Osteocyte (in vitro differentiated cells): ENCODE measurements around the gene SIDT2. TPM values are rescaled to one million over a fixed set of nuclear protein-coding genes. Genes with fewer than 3 reads are reported as not detected.
A peak's percentile ranks its signal among the peaks of the same experiment; 100 is the strongest.

Source experiments
- DNase-seq: peaks from one replicate; pipeline ENCODE4 v3.0.0; 2021; ENCODE audit warnings: mixed read lengths; ENCODE audit not compliant: unreplicated experiment; ENCODE audit errors: extremely low spot score
- H3K27ac Mint-ChIP-seq: one replicate; pipeline ENCODE4 v1.8.0; 2021; ENCODE audit warnings: mild to moderate bottlenecking, mixed read lengths; ENCODE audit not compliant: unreplicated experiment
- H3K27me3 Mint-ChIP-seq: one replicate; pipeline ENCODE4 v1.8.0; 2021; ENCODE audit warnings: mixed read lengths; ENCODE audit not compliant: unreplicated experiment
- H3K36me3 Mint-ChIP-seq: one replicate; pipeline ENCODE4 v1.8.0; 2021; ENCODE audit warnings: mixed read lengths; ENCODE audit not compliant: unreplicated experiment
- H3K4me1 Mint-ChIP-seq: one replicate; pipeline ENCODE4 v1.8.0; 2021; ENCODE audit warnings: mixed read lengths; ENCODE audit not compliant: unreplicated experiment
- H3K4me3 Mint-ChIP-seq: one replicate; pipeline ENCODE4 v1.8.0; 2021; ENCODE audit warnings: mild to moderate bottlenecking, moderate library complexity, mixed read lengths; ENCODE audit not compliant: unreplicated experiment
- H3K9me3 Mint-ChIP-seq: one replicate; pipeline ENCODE4 v1.8.0; 2021; ENCODE audit warnings: mixed read lengths; ENCODE audit not compliant: unreplicated experiment
- CTCF ChIP-seq: fragments of 200-600 bp; sonication (generic); IDR thresholded peaks from 2 replicates; pipeline ENCODE4 v1.5.0; 2021; ENCODE audit warnings: antibody characterized with exemption, mild to moderate bottlenecking, moderate library complexity
- total RNA-seq: library from RNA; stranded (reverse); gene quantifications from 2 replicates; pipeline ENCODE4 v1.2.1, GENCODE V29; 2021

Gene SIDT2
- total RNA-seq, 1 donor from 2014 or later = 67.3 TPM

GRCh38 chr11:117218133-117218915 lies 39.8 kb downstream of the SIDT2 start:
- Mint-ChIP-seq H3K36me3 (peaks cover 31% of the 10 kb centered on the region), H3K27ac (peak overlapping the region; percentile 75), H3K4me3 (no peak overlapping the region), H3K27me3 (no peaks in the 10 kb centered on the region), H3K9me3 (no peaks in the 10 kb centered on the region), H3K4me1 (peaks cover 62% of the 10 kb centered on the region)
- DNase-seq = no peak
- no peak for TF ChIP-seq CTCF

GRCh38 chr11:117219001-117219400 lies 40.5 kb downstream of the SIDT2 start:
- H3K4me3 Mint-ChIP-seq = no peak overlapping the region
- H3K4me1 Mint-ChIP-seq = peaks cover 62% of the 10 kb centered on the region
- DNase-seq = no peak
- H3K27me3 Mint-ChIP-seq = no peaks in the 10 kb centered on the region
- TF ChIP-seq CTCF = no peak
- peak overlapping the region; percentile 50 for H3K27ac Mint-ChIP-seq
- H3K9me3 Mint-ChIP-seq = no peaks in the 10 kb centered on the region
- peaks cover 28% of the 10 kb centered on the region for H3K36me3 Mint-ChIP-seq

DNA sequence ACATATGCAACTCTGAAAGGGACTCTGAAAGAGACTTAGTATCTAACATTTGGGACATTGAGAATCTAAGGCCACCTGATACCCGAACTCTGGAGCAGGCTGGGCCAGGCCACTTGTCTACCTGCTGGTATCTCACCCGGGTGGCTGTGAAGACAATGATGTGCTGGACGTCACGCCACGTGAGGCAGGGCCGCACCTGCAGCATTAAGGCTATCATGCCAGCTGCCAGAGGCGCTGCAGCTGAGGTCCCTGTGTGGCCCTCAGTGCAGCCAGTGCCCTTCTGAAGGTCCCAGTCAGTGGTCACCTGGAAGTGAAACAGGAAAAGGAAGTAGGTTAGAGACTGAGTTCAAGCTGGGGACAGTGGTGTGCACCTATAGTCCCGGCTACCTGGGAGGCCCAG lies 40.9 kb downstream of the SIDT2 start:
- H3K27ac Mint-ChIP-seq = peak overlapping the region; percentile 50
- H3K9me3 Mint-ChIP-seq = no peaks in the 10 kb centered on the region
- peaks cover 62% of the 10 kb centered on the region for H3K4me1 Mint-ChIP-seq
- H3K27me3 Mint-ChIP-seq = no peaks in the 10 kb centered on the region
- H3K4me3 Mint-ChIP-seq = no peak overlapping the region
- no peak for TF ChIP-seq CTCF
- no peak for DNase-seq
- peaks cover 23% of the 10 kb centered on the region for H3K36me3 Mint-ChIP-seq

DNA sequence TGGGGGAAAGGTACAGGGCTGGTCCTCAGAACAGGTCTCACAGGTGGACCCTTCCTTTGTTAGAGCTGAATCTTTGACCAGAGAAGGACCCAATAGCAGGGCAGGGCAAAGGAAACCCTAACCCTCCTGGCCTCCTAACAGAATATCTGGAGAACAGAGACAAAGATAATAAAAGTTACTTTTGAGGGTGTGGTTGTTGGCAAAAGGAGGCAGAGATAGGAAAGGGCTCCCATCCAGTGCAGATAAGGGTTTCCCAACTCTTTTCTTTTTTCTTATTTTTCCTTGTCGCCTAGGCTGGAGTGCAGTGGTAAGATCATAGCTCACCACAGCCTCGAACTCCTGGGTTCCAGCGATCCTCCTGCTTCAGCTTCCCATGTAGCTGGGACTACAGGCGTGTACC lies 41.5 kb downstream of the SIDT2 start:
- no peaks in the 10 kb centered on the region for H3K27me3 Mint-ChIP-seq

More for the DNA sequence above, 41.5 kb downstream of the SIDT2 start:
- Mint-ChIP-seq H3K36me3 (peaks cover 19% of the 10 kb centered on the region), H3K4me1 (peaks cover 62% of the 10 kb centered on the region), H3K9me3 (no peaks in the 10 kb centered on the region), H3K4me3 (no peak overlapping the region), H3K27ac (peak overlapping the region; percentile 87)
- no peak for TF ChIP-seq CTCF
- DNase-seq = no peak
